T-helper 1 cell treated with Interleukin-12 subunit alpha and Interleukin-12 subunit beta and Interleukin-4 antibody, amounts not matched to agents 30 ng/mL and 1 ng/mL, for 36 hours (primary cell): Measurements from ENCODE around the gene CABP7. TPM values are rescaled to one million over a fixed set of nuclear protein-coding genes. Genes with fewer than 3 reads are reported as not detected.

Source experiments
- intact Hi-C: fragments of 100-400 bp; cut with micrococcal nuclease; formaldehyde crosslinking; loops from one replicate; pipeline ENCODE4 v1.15.1; 2024
- total RNA-seq: library from RNA; stranded (reverse); gene quantifications from 2 replicates; pipeline ENCODE4 v1.2.3, GENCODE V29; 2022

Gene CABP7
- total RNA-seq, 1 donor from 2014 or later = 0.07 TPM

GRCh38 chr22:29769723-29770321, 50.0 kb downstream of the CABP7 start:
- intact Hi-C loops = loop anchor here (5.0 to 10.0 kb wide), 4 partner anchors 317 to 1725 kb away; partner anchors contain the start of genes OSM and SFI1

- intact Hi-C loops = no loop called here
Measured at GRCh38 chr22:29772170-29772641, 52.4 kb downstream of the CABP7 start.

- intact Hi-C loops = no loop called here
Measured at GRCh38 chr22:29773233-29773632, 53.4 kb downstream of the CABP7 start.

- intact Hi-C loops = no loop called here
Measured at GRCh38 chr22:29780220-29780619, 60.4 kb downstream of the CABP7 start.

GRCh38 chr22:29780748-29781676, 61.2 kb downstream of the CABP7 start:
- intact Hi-C loops = no loop called here

Other genes starting within 250 kb of the CABP7 start
- 3.1 and 3.2 TPM in 2 replicates for gene NEFH, start 239.8 kb upstream of the CABP7 start, total RNA-seq
- gene THOC5, start 166.2 kb upstream of the CABP7 start, total RNA-seq = 53.7 and 56.0 TPM in 2 replicates
- gene NIPSNAP1, start 138.9 kb upstream of the CABP7 start, total RNA-seq = 37.1 and 40.3 TPM in 2 replicates
- gene NF2, start 116.4 kb upstream of the CABP7 start, total RNA-seq = 59.1 and 60.1 TPM in 2 replicates
- gene ZMAT5, start 47.0 kb downstream of the CABP7 start, total RNA-seq = 29.0 and 29.9 TPM in 2 replicates
- gene UQCR10, start 47.4 kb downstream of the CABP7 start, total RNA-seq = 87.5 and 90.8 TPM in 2 replicates
- 91.7 and 93.7 TPM in 2 replicates for gene ASCC2, start 118.3 kb downstream of the CABP7 start, total RNA-seq
- gene MTMR3, start 163.2 kb downstream of the CABP7 start, total RNA-seq = 31.1 and 33.8 TPM in 2 replicates